ENCODE data around the gene MBP. TPM values are rescaled to one million over a fixed set of nuclear protein-coding genes. Genes with fewer than 3 reads are reported as not detected.

MBP gene
- total RNA-seq, 1 donor from 2014 or later: 92.7 TPM

- H3K36me3 Mint-ChIP-seq (ENCODE audit: low read depth): no peaks in the 10 kb centered on the region
- DNase-seq (no peak), ATAC-seq (ENCODE audit: low read depth) (no peak)
- H3K9me3 Mint-ChIP-seq: no peaks in the 10 kb centered on the region
- H3K4me3 Mint-ChIP-seq: no peak overlapping the region
- ChIA-PET CTCF (no interaction called here), POLR2A (no interaction called here)
- peaks cover 11% of the 10 kb centered on the region for H3K27me3 Mint-ChIP-seq
- TF ChIP-seq CTCF (IDR thresholded peaks at IDR 0.05): no peak
- H3K27ac Mint-ChIP-seq: no peak overlapping the region
- peaks cover 11% of the 10 kb centered on the region for H3K4me1 Mint-ChIP-seq
- intact Hi-C loops (cut with micrococcal nuclease): no loop called here
Measured at GRCh38 chr18:77161383-77161782, 28.8 kb upstream of the MBP start.

- no peak for DNase-seq
- TF ChIP-seq CTCF (IDR thresholded peaks at IDR 0.05): no peak
- intact Hi-C loops (cut with micrococcal nuclease): no loop called here
- peak overlapping the region; percentile 15 for H3K4me3 Mint-ChIP-seq
- no peaks in the 10 kb centered on the region for H3K9me3 Mint-ChIP-seq
- peaks cover 11% of the 10 kb centered on the region for H3K27me3 Mint-ChIP-seq
- ChIA-PET POLR2A (no interaction called here), CTCF (no interaction called here)
- H3K4me1 Mint-ChIP-seq: peaks cover 11% of the 10 kb centered on the region
- H3K27ac Mint-ChIP-seq: no peak overlapping the region
- no peaks in the 10 kb centered on the region for H3K36me3 Mint-ChIP-seq (ENCODE audit: low read depth)
- peak; percentile 25 for ATAC-seq (ENCODE audit: low read depth)
Measured at GRCh38 chr18:77160515-77160914, 27.9 kb upstream of the MBP start.

- DNase-seq: no peak
- Mint-ChIP-seq H3K36me3 (ENCODE audit: low read depth) (no peaks in the 10 kb centered on the region), H3K27ac (no peak overlapping the region), H3K4me1 (peaks cover 11% of the 10 kb centered on the region), H3K4me3 (no peak overlapping the region), H3K27me3 (no peaks in the 10 kb centered on the region), H3K9me3 (no peaks in the 10 kb centered on the region)
- intact Hi-C loops (cut with micrococcal nuclease): no loop called here
- no peak for TF ChIP-seq CTCF (IDR thresholded peaks at IDR 0.05)
- ChIA-PET CTCF (no interaction called here), POLR2A (interaction anchor here (0.7 kb wide), 1 partner anchor 26 kb away, joined by 4 read pairs; no protein-coding TSS in a partner anchor)
- peak; percentile 72 for ATAC-seq (ENCODE audit: low read depth)
Measured at GRCh38 chr18:77157312-77157711, 24.7 kb upstream of the MBP start.

GRCh38 chr18:77155031-77155430, 22.4 kb upstream of the MBP start:
- intact Hi-C loops (cut with micrococcal nuclease): no loop called here
- TF ChIP-seq CTCF (IDR thresholded peaks at IDR 0.05): no peak
- no peaks in the 10 kb centered on the region for H3K36me3 Mint-ChIP-seq (ENCODE audit: low read depth)
- no peak for ATAC-seq (ENCODE audit: low read depth)
- H3K27me3 Mint-ChIP-seq: no peaks in the 10 kb centered on the region
- H3K4me1 Mint-ChIP-seq: peaks cover 19% of the 10 kb centered on the region
- CTCF ChIA-PET: interaction anchor here (1.5 kb wide), 1 partner anchor 154 kb away, joined by 4 read pairs; no protein-coding TSS in a partner anchor
- no peaks in the 10 kb centered on the region for H3K9me3 Mint-ChIP-seq
- H3K27ac Mint-ChIP-seq: no peak overlapping the region
- POLR2A ChIA-PET: no interaction called here
- no peak for DNase-seq
- H3K4me3 Mint-ChIP-seq: no peak overlapping the region

- no peak overlapping the region for H3K4me3 Mint-ChIP-seq
- no peak overlapping the region for H3K27ac Mint-ChIP-seq
- DNase-seq (no peak), ATAC-seq (ENCODE audit: low read depth) (no peak)
- CTCF ChIA-PET: interaction anchor here (1.0 kb wide), 1 partner anchor 59 kb away, joined by 3 read pairs; no protein-coding TSS in a partner anchor
- H3K36me3 Mint-ChIP-seq (ENCODE audit: low read depth): no peaks in the 10 kb centered on the region
- TF ChIP-seq CTCF (IDR thresholded peaks at IDR 0.05): no peak
- H3K4me1 Mint-ChIP-seq: peaks cover 22% of the 10 kb centered on the region
- H3K27me3 Mint-ChIP-seq: no peaks in the 10 kb centered on the region
- no peaks in the 10 kb centered on the region for H3K9me3 Mint-ChIP-seq
- POLR2A ChIA-PET: interaction anchor here (1.3 kb wide), 1 partner anchor 22 kb away, joined by 3 read pairs; no protein-coding TSS in a partner anchor
- intact Hi-C loops (cut with micrococcal nuclease): loop anchor here (5.0 kb wide), 1 partner anchor 54 kb away; no protein-coding TSS in a partner anchor
Measured at GRCh38 chr18:77153404-77153803, 20.8 kb upstream of the MBP start.
